CD4-positive, CD25-positive, alpha-beta regulatory T cell (primary cell): ENCODE measurements around the gene ZNF512B. TPM values are rescaled to one million over a fixed set of nuclear protein-coding genes. Genes with fewer than 3 reads are reported as not detected.
"Not testable (repeated sequence)": the region's sequence is repeated elsewhere in the genome, so short reads cannot be mapped to it uniquely, and the experiment has no call there.

Experiments used
- ATAC-seq, 2 donors: fragments of 150-1000 bp; cut with Tn5 transposase; one replicate each; pipeline ENCODE4 v1.10.0; 2021; ENCODE audit warnings: low read depth in 2 of 2, moderate number of reproducible peaks in 2 of 2, moderate library complexity in 1 of 2
- DNase-seq, 3 donors: peaks; one replicate each; pipeline versions ENCODE4 v3.0.0 to v3.0.0-alpha.2; 2012 to 2022; ENCODE audit warnings: mixed read lengths in 1 of 3
- H3K27ac ChIP-seq: one replicate; pipeline ENCODE4 v1.7.0; 2013; ENCODE audit warnings: mild to moderate bottlenecking, low read length; ENCODE audit not compliant: insufficient read depth, poor library complexity, severe bottlenecking
- H3K27me3 ChIP-seq: one replicate; pipeline ENCODE4 v1.7.0; 2013; ENCODE audit warnings: low read length; ENCODE audit not compliant: control insufficient read depth, insufficient read depth
- H3K36me3 ChIP-seq: one replicate; pipeline ENCODE4 v1.7.0; 2013; ENCODE audit warnings: mild to moderate bottlenecking, low read length, moderate library complexity; ENCODE audit not compliant: control insufficient read depth, insufficient read depth
- H3K4me1 ChIP-seq: 2 replicates; pipeline ENCODE4 v1.7.0; 2013; ENCODE audit warnings: mild to moderate bottlenecking, low read length; ENCODE audit not compliant: insufficient read depth, control insufficient read depth, poor library complexity, severe bottlenecking
- H3K4me3 ChIP-seq: one replicate; pipeline ENCODE4 v1.7.0; 2013; ENCODE audit warnings: low read depth, mild to moderate bottlenecking, low read length, moderate library complexity
- H3K9me3 ChIP-seq, 2 experiments: 1 replicate in 1 of 2; 2 replicates in 1 of 2; pipeline ENCODE4 v1.7.0; 2013; ENCODE audit warnings: low read length in 2 of 2, mild to moderate bottlenecking in 1 of 2, moderate library complexity in 1 of 2; ENCODE audit not compliant: control insufficient read depth in 2 of 2
- H3K27ac Mint-ChIP-seq, 3 donors: one replicate each; pipeline ENCODE4 v1.8.0; 2020 to 2022; ENCODE audit warnings: mild to moderate bottlenecking in 3 of 3, mixed read lengths in 3 of 3, moderate library complexity in 2 of 3
- H3K27me3 Mint-ChIP-seq: one replicate; pipeline ENCODE4 v1.8.0; 2022; ENCODE audit warnings: mild to moderate bottlenecking, mixed read lengths
- H3K36me3 Mint-ChIP-seq: one replicate; pipeline ENCODE4 v1.8.0; 2020; ENCODE audit warnings: mixed read lengths
- H3K4me1 Mint-ChIP-seq, 4 donors: one replicate each; pipeline ENCODE4 v1.8.0; 2020 to 2022; ENCODE audit warnings: mixed read lengths in 4 of 4, mild to moderate bottlenecking in 1 of 4
- H3K4me3 Mint-ChIP-seq, 4 donors: one replicate each; pipeline ENCODE4 v1.8.0; 2020 to 2022; ENCODE audit warnings: mild to moderate bottlenecking in 4 of 4, mixed read lengths in 4 of 4, moderate library complexity in 3 of 4
- H3K9me3 Mint-ChIP-seq, 7 donors: one replicate each; pipeline ENCODE4 v1.8.0; 2020 to 2022; ENCODE audit warnings: mixed read lengths in 7 of 7, mild to moderate bottlenecking in 3 of 7, moderate library complexity in 2 of 7
- polyA plus RNA-seq, 4 donors: library from polyadenylated mRNA; unstranded; fragments of 300-500 nt; fragmentation: Illumina TruSeq; gene quantifications; one replicate each; pipeline ENCODE4 v1.2.3, GENCODE V29; 2021
- total RNA-seq: library from RNA; stranded (reverse); gene quantifications from one replicate; pipeline ENCODE4 v1.2.3, GENCODE V29; 2022

Gene ZNF512B
- total RNA-seq = 21.2 TPM
- polyA plus RNA-seq = under 1 TPM; 0.41 to 0.47 (median 0.45) TPM

GRCh38 chr20:63969838-63970713, at the start of gene ZNF512B:
Gene ZNF512B (minus strand): TSS chr20:63969930. CDS start chr20:63967950, 1,980 bp downstream.
- Mint-ChIP-seq H3K27me3 (no peaks in the 10 kb centered on the region), H3K4me1 (peaks cover 0 to 32% (median 13%) of the 10 kb centered on the region in 4 donors)
- H3K27ac ChIP-seq = peak within 1 kb of the TSS; percentile 68

GRCh38 chr20:64015635-64016034, 45.9 kb upstream of the ZNF512B start:
- Mint-ChIP-seq H3K27ac (peak overlapping the region in 1 of 3 donors; percentile 20), H3K4me1 (peaks cover 0 to 30% (median 2%) of the 10 kb centered on the region in 4 donors), H3K36me3 (peaks cover 34% of the 10 kb centered on the region), H3K9me3 (peaks cover 0 to 11% (median 0%) of the 10 kb centered on the region in 7 donors), H3K27me3 (no peaks in the 10 kb centered on the region), H3K4me3 (peak overlapping the region in 1 of 4 donors; percentile 50)
- Histone ChIP-seq H3K9me3 (peaks cover 2 to 22% of the 10 kb centered on the region in 2 experiments), H3K4me3 (no peak overlapping the region), H3K27me3 (no peaks in the 10 kb centered on the region), H3K4me1 (peaks cover 21% of the 10 kb centered on the region), H3K36me3 (peaks cover 55% of the 10 kb centered on the region), H3K27ac (no peak overlapping the region)
- ATAC-seq (no peak), DNase-seq (no peak)

More at GRCh38 chr20:63969838-63970713, at the start of gene ZNF512B:
- Mint-ChIP-seq H3K4me3 (peak within 1 kb of the TSS; percentile 80 to 90 (median 87)), H3K9me3 (peaks cover 0 to 2% (median 0%) of the 10 kb centered on the region in 7 donors), H3K36me3 (peaks cover 7% of the 10 kb centered on the region), H3K27ac (peak within 1 kb of the TSS; percentile 64 to 93 (median 91))
- Histone ChIP-seq H3K4me3 (peak within 1 kb of the TSS; percentile 51), H3K4me1 (peaks cover 20% of the 10 kb centered on the region), H3K9me3 (no peaks in the 10 kb centered on the region), H3K27me3 (no peaks in the 10 kb centered on the region), H3K36me3 (peaks cover 8% of the 10 kb centered on the region)
- DNase-seq (peak; percentile 43 to 60 (median 59)), ATAC-seq (peak in 1 of 2 donors; percentile 47)

- peak in 2 of 3 donors; percentile 46 to 47 for DNase-seq
- Mint-ChIP-seq H3K36me3 (peaks cover 34% of the 10 kb centered on the region), H3K27ac (peak overlapping the region in 2 of 3 donors; percentile 64 to 73), H3K4me3 (peak overlapping the region in 1 of 4 donors; percentile 44), H3K9me3 (peaks cover 0 to 32% (median 11%) of the 10 kb centered on the region in 7 donors), H3K4me1 (peaks cover 0 to 50% (median 4%) of the 10 kb centered on the region in 4 donors)
- peaks cover 56% of the 10 kb centered on the region for H3K36me3 ChIP-seq
- ATAC-seq = peak in 1 of 2 donors; percentile 72
- not testable (repeated sequence) for H3K27me3 Mint-ChIP-seq, H3K27me3 ChIP-seq
- H3K4me1 ChIP-seq = peaks cover 21% of the 10 kb centered on the region
- peak overlapping the region; percentile 61 for H3K4me3 ChIP-seq
- peak overlapping the region; percentile 68 for H3K27ac ChIP-seq
- H3K9me3 ChIP-seq = peaks cover 9 to 52% of the 10 kb centered on the region in 2 experiments
These were observed 42.8 kb upstream of the ZNF512B start for GRCh38 chr20:64012385-64013154.

GRCh38 chr20:64011366-64011779, 41.6 kb upstream of the ZNF512B start:
- ATAC-seq = peak in 1 of 2 donors; percentile 39
- peak in 2 of 3 donors; percentile 12 to 16 for DNase-seq
- peak overlapping the region in 2 of 3 donors; percentile 44 to 96 for H3K27ac Mint-ChIP-seq
- peak overlapping the region; percentile 60 for H3K27ac ChIP-seq
- H3K4me1 ChIP-seq = peaks cover 21% of the 10 kb centered on the region
- H3K36me3 Mint-ChIP-seq = peaks cover 35% of the 10 kb centered on the region
- peak overlapping the region; percentile 50 for H3K4me3 ChIP-seq
- no peaks in the 10 kb centered on the region for H3K27me3 ChIP-seq
- peak overlapping the region in 2 of 4 donors; percentile 28 to 53 for H3K4me3 Mint-ChIP-seq
- no peaks in the 10 kb centered on the region for H3K27me3 Mint-ChIP-seq
- peaks cover 9 to 54% of the 10 kb centered on the region in 2 experiments for H3K9me3 ChIP-seq
- H3K36me3 ChIP-seq = peaks cover 59% of the 10 kb centered on the region
- peaks cover 0 to 47% (median 4%) of the 10 kb centered on the region in 4 donors for H3K4me1 Mint-ChIP-seq
- peaks cover 0 to 32% (median 11%) of the 10 kb centered on the region in 7 donors for H3K9me3 Mint-ChIP-seq

- H3K27ac Mint-ChIP-seq = peak overlapping the region in 1 of 3 donors; percentile 44
- peaks cover 35% of the 10 kb centered on the region for H3K36me3 Mint-ChIP-seq
- no peaks in the 10 kb centered on the region for H3K27me3 Mint-ChIP-seq
- Histone ChIP-seq H3K9me3 (peaks cover 9 to 54% of the 10 kb centered on the region in 2 experiments), H3K4me3 (peak overlapping the region; percentile 50), H3K4me1 (peaks cover 21% of the 10 kb centered on the region), H3K27me3 (no peaks in the 10 kb centered on the region), H3K27ac (peak overlapping the region; percentile 60), H3K36me3 (peaks cover 60% of the 10 kb centered on the region)
- ATAC-seq (no peak), DNase-seq (no peak)
- peaks cover 0 to 47% (median 4%) of the 10 kb centered on the region in 4 donors for H3K4me1 Mint-ChIP-seq
- peaks cover 0 to 32% (median 11%) of the 10 kb centered on the region in 7 donors for H3K9me3 Mint-ChIP-seq
- H3K4me3 Mint-ChIP-seq = peak overlapping the region in 1 of 4 donors; percentile 28
These were observed 41.0 kb upstream of the ZNF512B start for GRCh38 chr20:64010711-64011237.

- Histone ChIP-seq H3K27ac (no peak overlapping the region), H3K4me1 (peaks cover 21% of the 10 kb centered on the region), H3K27me3 (no peaks in the 10 kb centered on the region), H3K9me3 (peaks cover 9 to 54% of the 10 kb centered on the region in 2 experiments), H3K4me3 (no peak overlapping the region), H3K36me3 (peaks cover 62% of the 10 kb centered on the region)
- Mint-ChIP-seq H3K36me3 (peaks cover 35% of the 10 kb centered on the region), H3K27ac (peak overlapping the region in 1 of 3 donors; percentile 94), H3K27me3 (no peaks in the 10 kb centered on the region), H3K4me3 (no peak overlapping the region), H3K4me1 (peaks cover 0 to 48% (median 4%) of the 10 kb centered on the region in 4 donors), H3K9me3 (peaks cover 0 to 31% (median 11%) of the 10 kb centered on the region in 7 donors)
- no peak for DNase-seq
- no peak for ATAC-seq
These were observed 40.2 kb upstream of the ZNF512B start for GRCh38 chr20:64009811-64010387.
